ENCODE results near the gene PTPN7. TPM values are rescaled to one million over a fixed set of nuclear protein-coding genes. Genes with fewer than 3 reads are reported as not detected.

The PTPN7 gene
- polyA plus RNA-seq, 1 donor (not counting 4 experiments of a cell fraction or from before 2014, with no cell fraction given): 0.10 TPM

- dilution Hi-C loops (cut with MboI; ENCODE audit: extremely low pct_ligation_motif_present, low sequenced_read_pairs): no loop called here
- no peaks in the 10 kb centered on the region for H3K9me1 ChIP-seq (ENCODE audit: control insufficient read depth, extremely low read depth, insufficient read depth, low read length)
- DNase-seq (ENCODE audit: low read depth, low spot score): no peak
These were observed 12.0 kb downstream of the PTPN7 start for GRCh38 chr1:202148391-202148790.

GRCh38 chr1:202146993-202147392 is 13.4 kb downstream of the PTPN7 start:
- H3K27ac ChIP-seq (ENCODE audit: control insufficient read depth, insufficient read depth, low read length): no peak overlapping the region

More at GRCh38 chr1:202148391-202148790, 12.0 kb downstream of the PTPN7 start:
- no peak for FAIRE-seq
- H4K20me1 ChIP-seq (ENCODE audit: control insufficient read depth, extremely low read depth, insufficient read depth, low read length): no peaks in the 10 kb centered on the region
- no peak overlapping the region for H3K9ac ChIP-seq (ENCODE audit: control insufficient read depth, extremely low read depth, insufficient read depth, low read length)
- H3K27ac ChIP-seq (ENCODE audit: control insufficient read depth, insufficient read depth, low read length): no peak overlapping the region
- H3K4me3 ChIP-seq (ENCODE audit: control insufficient read depth in 2 of 3, extremely low read depth in 1 of 3, insufficient read depth in 2 of 3, low read depth in 1 of 3, low read length in 3 of 3): no peak overlapping the region
- H3K4me2 ChIP-seq (ENCODE audit: control insufficient read depth, extremely low read depth, insufficient read depth, low read depth, low read length): no peak overlapping the region
- TF ChIP-seq EZH2 (IDR thresholded peaks at IDR 0.05; ENCODE audit: low read length) (no peak), CTCF (optimal IDR thresholded peaks at IDR 0.05 in 1 of 3, IDR thresholded peaks at IDR 0.05 in 1 of 3, conservative IDR thresholded peaks at IDR 0.05 in 1 of 3; ENCODE audit: extremely low read depth in 1 of 3, insufficient read depth in 2 of 3, low read length in 3 of 3) (no peak)
- peaks cover 9% of the 10 kb centered on the region for H3K4me1 ChIP-seq (ENCODE audit: control insufficient read depth, extremely low read depth, insufficient read depth, low read length)
- no peak overlapping the region for H2AFZ ChIP-seq (ENCODE audit: control insufficient read depth, low read length)
- H3K9me3 ChIP-seq (ENCODE audit: control insufficient read depth, low read depth, low read length): no peaks in the 10 kb centered on the region
- peaks cover 10% of the 10 kb centered on the region for H3K79me2 ChIP-seq (ENCODE audit: control insufficient read depth, insufficient read depth, low read length)
- no peaks in the 10 kb centered on the region for H3K27me3 ChIP-seq (ENCODE audit: control insufficient read depth, extremely low read depth, insufficient read depth, low read length)
- no peaks in the 10 kb centered on the region for H3K36me3 ChIP-seq (ENCODE audit: control insufficient read depth in 2 of 2, extremely low read depth in 1 of 2, insufficient read depth in 2 of 2, low read length in 2 of 2)

More at GRCh38 chr1:202146993-202147392, 13.4 kb downstream of the PTPN7 start:
- DNase-seq (ENCODE audit: low read depth, low spot score) (no peak), FAIRE-seq (no peak)
- no peak overlapping the region for H3K9ac ChIP-seq (ENCODE audit: control insufficient read depth, extremely low read depth, insufficient read depth, low read length)
- H3K79me2 ChIP-seq (ENCODE audit: control insufficient read depth, insufficient read depth, low read length): peaks cover 24% of the 10 kb centered on the region
- no peaks in the 10 kb centered on the region for H4K20me1 ChIP-seq (ENCODE audit: control insufficient read depth, extremely low read depth, insufficient read depth, low read length)
- H3K9me1 ChIP-seq (ENCODE audit: control insufficient read depth, extremely low read depth, insufficient read depth, low read length): no peaks in the 10 kb centered on the region
- H2AFZ ChIP-seq (ENCODE audit: control insufficient read depth, low read length): no peak overlapping the region
- H3K36me3 ChIP-seq (ENCODE audit: control insufficient read depth in 2 of 2, extremely low read depth in 1 of 2, insufficient read depth in 2 of 2, low read length in 2 of 2): peaks cover 0 to 1% of the 10 kb centered on the region in 2 experiments
- dilution Hi-C loops (cut with MboI; ENCODE audit: extremely low pct_ligation_motif_present, low sequenced_read_pairs): no loop called here
- H3K4me1 ChIP-seq (ENCODE audit: control insufficient read depth, extremely low read depth, insufficient read depth, low read length): peaks cover 14% of the 10 kb centered on the region
- H3K4me3 ChIP-seq (ENCODE audit: control insufficient read depth in 2 of 3, extremely low read depth in 1 of 3, insufficient read depth in 2 of 3, low read depth in 1 of 3, low read length in 3 of 3): no peak overlapping the region
- TF ChIP-seq EZH2 (IDR thresholded peaks at IDR 0.05; ENCODE audit: low read length) (no peak), CTCF (optimal IDR thresholded peaks at IDR 0.05 in 1 of 3, IDR thresholded peaks at IDR 0.05 in 1 of 3, conservative IDR thresholded peaks at IDR 0.05 in 1 of 3; ENCODE audit: extremely low read depth in 1 of 3, insufficient read depth in 2 of 3, low read length in 3 of 3) (no peak)
- H3K4me2 ChIP-seq (ENCODE audit: control insufficient read depth, extremely low read depth, insufficient read depth, low read depth, low read length): no peak overlapping the region
- no peaks in the 10 kb centered on the region for H3K9me3 ChIP-seq (ENCODE audit: control insufficient read depth, low read depth, low read length)
- H3K27me3 ChIP-seq (ENCODE audit: control insufficient read depth, extremely low read depth, insufficient read depth, low read length): no peaks in the 10 kb centered on the region
